GM19468 (cell line): ENCODE results near the gene TPRG1.

Experiments used
- ATAC-seq: cut with Tn5 transposase; IDR thresholded peaks from one replicate; pipeline ENCODE4 v1.9.1; 2021; ENCODE audit warnings: mild to moderate bottlenecking, moderate library complexity, moderate number of reproducible peaks; ENCODE audit not compliant: unreplicated experiment; ENCODE audit errors: extremely low read depth

TPRG1 gene

GRCh38 chr3:189273736-189274135 lies 102.0 kb downstream of the TPRG1 start:
- no peak for ATAC-seq

- no peak for ATAC-seq
These were observed 103.4 kb downstream of the TPRG1 start for GRCh38 chr3:189275182-189275581.

GRCh38 chr3:189275852-189276251 lies 104.1 kb downstream of the TPRG1 start:
- no peak for ATAC-seq

GRCh38 chr3:189276444-189277219 lies 104.9 kb downstream of the TPRG1 start:
- no peak for ATAC-seq

- no peak for ATAC-seq
These were observed 105.9 kb downstream of the TPRG1 start for GRCh38 chr3:189277711-189278110.

GRCh38 chr3:189278221-189278620 lies 106.5 kb downstream of the TPRG1 start:
- no peak for ATAC-seq

- ATAC-seq: no peak
These were observed 110.4 kb downstream of the TPRG1 start for GRCh38 chr3:189282189-189282588.

- no peak for ATAC-seq
These were observed 111.0 kb downstream of the TPRG1 start for GRCh38 chr3:189282741-189283140.

GRCh38 chr3:189286188-189286587 lies 114.4 kb downstream of the TPRG1 start:
- ATAC-seq: no peak

GRCh38 chr3:189286916-189287315 lies 115.1 kb downstream of the TPRG1 start:
- ATAC-seq: no peak

GRCh38 chr3:189288348-189289235 lies 116.8 kb downstream of the TPRG1 start:
- ATAC-seq: peak; percentile 88

- ATAC-seq: no peak
These were observed 117.5 kb downstream of the TPRG1 start for GRCh38 chr3:189289251-189289650.

- no peak for ATAC-seq
These were observed 121.1 kb downstream of the TPRG1 start for GRCh38 chr3:189292667-189293484.

GRCh38 chr3:189294649-189295048 lies 122.9 kb downstream of the TPRG1 start:
- ATAC-seq: no peak

GRCh38 chr3:189295089-189295488 lies 123.3 kb downstream of the TPRG1 start:
- no peak for ATAC-seq

GRCh38 chr3:189297932-189298331 lies 126.2 kb downstream of the TPRG1 start:
- no peak for ATAC-seq

GRCh38 chr3:189298469-189299375 lies 127.0 kb downstream of the TPRG1 start:
- no peak for ATAC-seq

- no peak for ATAC-seq
These were observed 128.6 kb downstream of the TPRG1 start for GRCh38 chr3:189300345-189300744.

- ATAC-seq: no peak
These were observed 129.7 kb downstream of the TPRG1 start for GRCh38 chr3:189301479-189301878.
